Kidney (tissue), 14 donors: ENCODE data around the gene BAIAP2L2. TPM values are rescaled to one million over a fixed set of nuclear protein-coding genes. Genes with fewer than 3 reads are reported as not detected.

ENCODE experiments used
- DNase-seq, 5 donors: peaks; one replicate each; pipeline ENCODE4 v3.0.0-alpha.2; 2013 to 2020
- FAIRE-seq: peaks from 2 replicates; lab custom pipeline; 2012; peaks lifted over from hg19 to GRCh38; lab: Jason Lieb, UNC
- H3K27ac ChIP-seq, 2 donors: one replicate each; pipeline ENCODE4 v1.7.0; 2013; ENCODE audit warnings: low read depth in 2 of 2, low read length in 2 of 2, inconsistent platforms in 1 of 2
- H3K27me3 ChIP-seq: one replicate; pipeline ENCODE4 v1.7.1; 2013; ENCODE audit warnings: low read length, inconsistent platforms; ENCODE audit not compliant: control insufficient read depth, insufficient read depth
- H3K36me3 ChIP-seq, 3 donors: one replicate each; pipeline versions ENCODE4 v1.7.0 to v1.7.1; 2013; ENCODE audit warnings: low read length in 3 of 3, control low read depth in 1 of 3, inconsistent platforms in 1 of 3; ENCODE audit not compliant: insufficient read depth in 3 of 3, control insufficient read depth in 2 of 3
- H3K4me1 ChIP-seq, 3 donors: one replicate each; pipeline versions ENCODE4 v1.7.0 to v1.7.1; 2013; ENCODE audit warnings: low read length in 3 of 3, inconsistent platforms in 1 of 3, low read depth in 1 of 3; ENCODE audit not compliant: control insufficient read depth in 2 of 3, insufficient read depth in 2 of 3
- H3K4me3 ChIP-seq, 3 donors: one replicate each; pipeline versions ENCODE4 v1.7.0 to v1.8.1; 2013; ENCODE audit warnings: low read length in 3 of 3, control low read depth in 1 of 3, inconsistent platforms in 1 of 3
- H3K9ac ChIP-seq, 3 donors: one replicate each; pipeline versions ENCODE4 v1.7.0 to v1.7.1; 2013; ENCODE audit warnings: low read length in 3 of 3, control low read depth in 1 of 3, inconsistent platforms in 1 of 3
- H3K9me3 ChIP-seq, 3 donors: one replicate each; pipeline versions ENCODE4 v1.7.0 to v1.7.1; 2013; ENCODE audit warnings: low read length in 3 of 3, control low read depth in 1 of 3, inconsistent platforms in 1 of 3; ENCODE audit not compliant: control insufficient read depth in 2 of 3, insufficient read depth in 1 of 3
- intact Hi-C: fragments of 100-400 bp; cut with DNase I; formaldehyde crosslinking; loops from one replicate; pipeline ENCODE4 v1.11.1; 2022
- polyA plus RNA-seq: library from polyadenylated mRNA; stranded (reverse); fragments of 350-450 nt; fragmentation: Illumina TruSeq; extraction: RNeasy Lipid Tissue Mini Kit (QIAGEN cat#74804); gene quantifications from one replicate; pipeline ENCODE4 v1.2.3, GENCODE V29; 2014; ENCODE audit warnings: low read depth, low replicate concordance; ENCODE audit not compliant: insufficient read depth
- total RNA-seq: library from RNA; stranded (reverse); fragmentation: NEBNext Ultra II Directional; extraction: Animal tissue kit (Norgen Biotek cat#: 25700); gene quantifications from one replicate; pipeline ENCODE4 v1.2.1, GENCODE V29; 2021
- TF ChIP-seq, protein P1 (sequence below): IDR thresholded peaks from 3 replicates; pipeline ENCODE4 v1.5.1; 2012; ENCODE audit warnings: mild to moderate bottlenecking, moderate library complexity, borderline replicate concordance; ENCODE audit not compliant: insufficient read depth; ENCODE audit errors: extremely low read depth
- donor health status: control.
- donor health status: control.
- donor health status: control.
- donor health status: control.
- donor health status: control.
- donor health status: DM: yes; HTN: yes; CAD: no.
- donor health status: Normal renal cell carcinoma (clear cell type).

Gene BAIAP2L2
- total and polyA plus RNA-seq, 2 donors from 2014 or later: 9.7 to 27.8 TPM

DNA sequence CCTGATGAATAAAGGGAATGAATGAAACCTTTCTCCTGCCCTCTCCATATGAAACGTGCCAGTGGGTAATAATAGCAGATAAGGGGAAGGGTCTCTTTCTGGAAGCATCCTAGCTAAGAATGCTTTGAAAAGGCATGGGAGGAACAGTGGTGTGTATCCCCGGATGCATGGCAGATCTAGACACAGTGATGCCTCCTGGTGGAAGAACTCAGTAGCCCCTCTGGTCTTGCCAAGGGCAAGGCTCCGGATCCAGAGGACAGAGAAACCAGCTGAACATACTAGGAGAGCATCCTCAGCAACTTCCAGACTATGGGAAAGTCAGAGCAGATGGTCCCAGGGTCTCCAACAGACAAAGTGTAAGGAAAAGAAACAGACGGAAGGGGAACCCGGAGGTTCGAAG lies 6.4 kb downstream of the BAIAP2L2 start:
- H3K27me3 ChIP-seq: no peaks in the 10 kb centered on the region
- H3K9me3 ChIP-seq: no peaks in the 10 kb centered on the region
- TF ChIP-seq, protein P1, sequence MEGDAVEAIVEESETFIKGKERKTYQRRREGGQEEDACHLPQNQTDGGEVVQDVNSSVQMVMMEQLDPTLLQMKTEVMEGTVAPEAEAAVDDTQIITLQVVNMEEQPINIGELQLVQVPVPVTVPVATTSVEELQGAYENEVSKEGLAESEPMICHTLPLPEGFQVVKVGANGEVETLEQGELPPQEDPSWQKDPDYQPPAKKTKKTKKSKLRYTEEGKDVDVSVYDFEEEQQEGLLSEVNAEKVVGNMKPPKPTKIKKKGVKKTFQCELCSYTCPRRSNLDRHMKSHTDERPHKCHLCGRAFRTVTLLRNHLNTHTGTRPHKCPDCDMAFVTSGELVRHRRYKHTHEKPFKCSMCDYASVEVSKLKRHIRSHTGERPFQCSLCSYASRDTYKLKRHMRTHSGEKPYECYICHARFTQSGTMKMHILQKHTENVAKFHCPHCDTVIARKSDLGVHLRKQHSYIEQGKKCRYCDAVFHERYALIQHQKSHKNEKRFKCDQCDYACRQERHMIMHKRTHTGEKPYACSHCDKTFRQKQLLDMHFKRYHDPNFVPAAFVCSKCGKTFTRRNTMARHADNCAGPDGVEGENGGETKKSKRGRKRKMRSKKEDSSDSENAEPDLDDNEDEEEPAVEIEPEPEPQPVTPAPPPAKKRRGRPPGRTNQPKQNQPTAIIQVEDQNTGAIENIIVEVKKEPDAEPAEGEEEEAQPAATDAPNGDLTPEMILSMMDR: peak; percentile 17
- H3K4me1 ChIP-seq: peaks cover 0 to 2% (median 0%) of the 10 kb centered on the region in 3 donors
- no peak overlapping the region for H3K4me3 ChIP-seq
- H3K9ac ChIP-seq: no peak overlapping the region
- no peak overlapping the region for H3K27ac ChIP-seq
- FAIRE-seq: no peak
- H3K36me3 ChIP-seq: no peaks in the 10 kb centered on the region
- DNase-seq: no peak
- intact Hi-C loops: no loop called here

DNA sequence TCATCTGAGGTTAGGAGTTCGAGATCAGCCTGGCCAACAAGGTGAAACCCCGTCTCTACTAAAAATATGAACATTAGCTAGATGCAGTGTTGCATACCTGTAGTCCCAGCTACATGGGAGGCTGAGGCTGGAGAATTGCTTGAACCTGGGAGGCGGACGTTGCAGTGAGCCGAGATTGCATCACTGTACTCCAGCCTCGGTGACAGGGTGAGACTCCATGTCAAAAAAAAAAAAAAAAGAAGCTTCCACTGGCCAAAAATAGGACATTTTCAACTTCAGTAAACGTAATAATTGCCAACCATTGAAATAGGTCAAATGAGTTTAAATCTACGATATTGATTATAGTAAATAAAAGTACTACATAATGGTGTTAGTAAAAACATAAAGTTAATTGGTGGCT lies 6.8 kb downstream of the BAIAP2L2 start:
- H3K27me3 ChIP-seq: no peaks in the 10 kb centered on the region
- H3K4me3 ChIP-seq: no peak overlapping the region
- no peaks in the 10 kb centered on the region for H3K36me3 ChIP-seq
- no peak overlapping the region for H3K9ac ChIP-seq
- H3K4me1 ChIP-seq: peaks cover 0 to 2% (median 0%) of the 10 kb centered on the region in 3 donors
- TF ChIP-seq, protein P1: no peak
- H3K27ac ChIP-seq: no peak overlapping the region
- H3K9me3 ChIP-seq: no peaks in the 10 kb centered on the region
- no peak for DNase-seq
- intact Hi-C loops: no loop called here
- no peak for FAIRE-seq

DNA sequence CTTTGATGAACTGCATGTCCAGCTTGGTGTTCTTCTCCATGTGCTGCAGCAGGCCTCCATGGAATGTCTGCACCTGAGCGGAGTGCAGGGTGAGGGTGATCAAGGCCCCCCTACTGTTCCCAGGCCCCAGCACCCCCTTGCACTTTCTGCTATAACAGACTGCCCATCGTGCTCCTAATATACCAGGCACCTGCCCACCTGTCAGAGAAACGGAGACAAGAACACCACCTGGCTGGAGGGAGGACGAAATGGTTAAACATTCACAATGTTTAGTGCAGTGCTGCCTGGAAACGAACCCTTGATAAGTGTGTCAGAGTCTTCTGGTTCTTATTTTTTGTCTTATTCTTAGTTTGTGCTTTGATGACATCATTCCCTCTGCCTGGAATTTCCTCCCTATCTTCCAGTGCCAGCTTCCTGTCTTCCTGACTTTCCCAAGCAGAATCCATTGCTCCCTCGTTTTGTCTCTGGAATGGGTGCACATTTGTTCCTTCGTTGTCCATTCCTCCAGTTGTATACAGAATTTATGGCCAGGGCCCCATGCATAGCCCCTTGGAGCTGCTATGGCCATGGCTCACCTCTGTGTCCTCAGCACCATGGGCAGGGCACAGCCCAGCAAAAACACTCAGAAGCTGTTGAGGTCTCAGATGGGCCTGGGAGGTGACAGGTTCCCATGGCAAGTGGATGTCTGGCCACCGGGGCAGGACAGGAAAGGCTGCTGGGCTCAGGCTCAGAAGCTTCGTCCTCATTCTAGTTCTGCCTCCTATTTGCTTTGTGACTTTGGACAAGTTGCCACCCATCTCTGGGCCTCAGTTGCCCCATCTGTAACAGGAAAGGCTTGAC lies 11.9 kb downstream of the BAIAP2L2 start:
- TF ChIP-seq, protein P1: no peak
- intact Hi-C loops: no loop called here
- DNase-seq (no peak), FAIRE-seq (no peak)
- Histone ChIP-seq H3K27me3 (no peaks in the 10 kb centered on the region), H3K4me1 (peaks cover 0 to 4% (median 0%) of the 10 kb centered on the region in 3 donors), H3K4me3 (no peak overlapping the region), H3K9ac (no peak overlapping the region), H3K36me3 (no peaks in the 10 kb centered on the region), H3K9me3 (no peaks in the 10 kb centered on the region), H3K27ac (no peak overlapping the region)
